HG02610 (cell line): Measurements from ENCODE around the gene JPH3.
"Not testable (repeated sequence)": the region's sequence is repeated elsewhere in the genome, so short reads cannot be mapped to it uniquely, and the experiment has no call there.

Source experiments
- ATAC-seq: cut with Tn5 transposase; IDR thresholded peaks from one replicate; pipeline ENCODE4 v1.9.1; 2021; ENCODE audit warnings: mild to moderate bottlenecking, moderate library complexity; ENCODE audit not compliant: unreplicated experiment

Gene JPH3

DNA sequence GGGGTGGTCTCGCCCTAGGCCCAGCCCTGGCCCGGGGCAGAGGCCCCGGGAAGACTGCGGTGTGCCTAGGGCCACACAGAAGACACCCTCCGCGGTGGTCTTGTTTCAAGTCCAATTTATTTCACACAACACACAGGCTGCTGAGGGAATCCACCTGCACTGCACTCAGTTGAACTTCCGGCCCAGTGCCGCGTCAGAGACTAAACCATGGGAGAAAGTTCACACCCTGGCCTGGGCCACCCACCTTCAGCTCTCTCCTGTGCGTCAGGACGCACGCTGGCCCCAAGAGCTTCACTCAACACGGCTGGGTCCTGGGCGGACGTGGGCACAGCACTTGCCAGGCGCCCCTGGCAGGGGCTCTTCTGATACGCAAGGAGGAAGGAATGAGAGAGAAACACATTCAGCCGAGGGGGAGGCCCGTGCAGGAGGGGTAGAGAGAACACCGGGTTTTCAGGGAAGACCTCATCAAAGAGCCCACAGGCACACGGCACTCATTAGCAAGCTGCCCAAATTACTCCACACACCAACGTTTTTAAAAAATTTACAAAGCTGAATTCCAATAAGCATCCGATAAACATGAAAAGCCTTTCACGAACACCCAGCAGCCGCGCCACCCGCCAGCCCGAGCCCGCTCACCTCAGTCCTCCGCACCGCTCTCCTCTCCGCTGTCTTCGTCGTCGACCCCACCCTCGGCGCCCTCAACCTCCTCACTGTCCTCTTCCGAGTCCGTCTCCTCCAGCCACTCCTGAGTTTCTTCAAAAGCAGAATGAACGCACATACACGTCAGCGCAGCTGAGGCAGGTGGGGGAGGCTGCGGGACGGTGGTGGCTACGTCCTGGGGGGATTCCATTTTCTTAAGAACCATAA, 105.6 kb downstream of the JPH3 start:
- no peak for ATAC-seq

DNA sequence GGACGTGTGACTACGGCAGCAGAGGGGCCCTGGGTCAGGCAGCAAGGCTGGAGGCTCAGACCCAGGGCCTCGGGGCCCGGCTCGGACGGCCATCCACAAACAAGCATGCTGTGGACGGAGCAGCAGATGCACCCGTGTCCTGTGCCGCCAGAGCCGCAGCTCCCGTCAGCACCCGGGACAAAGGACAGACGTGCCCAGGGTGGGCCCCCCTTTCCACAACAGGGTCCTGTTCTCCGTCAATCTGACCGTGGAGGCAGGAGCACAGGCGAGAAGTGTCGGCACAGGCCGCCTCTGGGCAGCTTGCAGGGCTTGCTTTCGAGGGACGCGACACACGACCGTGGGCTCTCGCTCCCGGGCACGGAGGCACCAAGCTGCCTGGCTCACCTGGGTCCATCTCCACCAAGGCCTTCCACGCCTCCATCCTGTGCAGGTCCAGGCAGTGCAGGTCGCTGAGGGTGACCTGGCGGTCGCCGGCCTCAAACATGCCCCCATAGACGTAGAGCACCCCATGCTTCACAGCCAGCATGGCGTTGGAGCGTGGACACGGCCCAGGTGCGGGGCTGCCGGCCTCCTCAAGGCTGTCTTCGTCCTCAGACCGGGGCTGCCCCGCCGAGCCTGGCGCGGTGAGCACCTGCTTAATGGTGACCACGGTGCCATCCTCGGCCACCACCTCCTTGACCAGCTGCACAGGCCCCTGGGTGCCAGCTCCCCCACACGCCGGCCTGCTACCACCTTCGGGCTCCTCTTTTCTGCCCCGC, 106.8 kb downstream of the JPH3 start:
- ATAC-seq = no peak

DNA sequence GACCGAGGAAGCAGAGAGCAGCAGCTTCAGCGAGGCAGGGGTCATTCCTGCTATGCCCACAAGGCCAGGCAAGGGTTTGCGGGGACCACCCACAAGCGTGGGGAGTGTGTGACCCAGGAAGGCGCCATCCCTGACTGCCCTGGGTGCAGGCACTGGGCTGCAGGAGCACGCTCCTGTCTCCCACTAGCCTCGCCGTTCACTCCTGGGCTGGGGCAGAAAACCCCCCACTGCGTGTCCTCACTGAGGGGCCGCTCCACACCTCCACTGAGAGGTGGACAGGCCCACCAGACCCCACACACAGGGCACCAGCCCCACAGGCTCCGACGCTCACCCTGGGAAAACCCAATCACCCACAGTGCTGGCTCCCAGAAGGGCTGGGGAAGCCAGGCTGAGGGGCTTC, 107.4 kb downstream of the JPH3 start:
- ATAC-seq = no peak

DNA sequence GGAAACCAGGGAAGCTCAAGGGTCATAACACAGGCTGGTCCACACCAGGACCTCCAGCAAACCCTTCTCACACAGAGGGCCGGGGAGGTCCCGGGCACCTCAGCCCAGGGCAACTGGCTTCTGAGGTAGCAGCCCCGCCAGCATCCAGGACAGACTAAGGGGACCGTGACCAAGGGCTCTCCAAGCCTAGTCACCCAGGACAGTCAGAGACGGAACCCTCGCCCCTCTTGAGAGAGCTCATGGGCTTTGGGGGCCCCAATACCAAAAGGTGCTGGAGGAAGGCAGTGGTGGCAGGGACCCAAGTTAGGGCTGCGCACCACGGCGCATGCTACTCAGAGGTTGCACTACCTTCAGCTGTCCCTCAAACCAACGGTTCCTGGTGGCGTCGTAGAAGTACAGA, 108.6 kb downstream of the JPH3 start:
- no peak for ATAC-seq

DNA sequence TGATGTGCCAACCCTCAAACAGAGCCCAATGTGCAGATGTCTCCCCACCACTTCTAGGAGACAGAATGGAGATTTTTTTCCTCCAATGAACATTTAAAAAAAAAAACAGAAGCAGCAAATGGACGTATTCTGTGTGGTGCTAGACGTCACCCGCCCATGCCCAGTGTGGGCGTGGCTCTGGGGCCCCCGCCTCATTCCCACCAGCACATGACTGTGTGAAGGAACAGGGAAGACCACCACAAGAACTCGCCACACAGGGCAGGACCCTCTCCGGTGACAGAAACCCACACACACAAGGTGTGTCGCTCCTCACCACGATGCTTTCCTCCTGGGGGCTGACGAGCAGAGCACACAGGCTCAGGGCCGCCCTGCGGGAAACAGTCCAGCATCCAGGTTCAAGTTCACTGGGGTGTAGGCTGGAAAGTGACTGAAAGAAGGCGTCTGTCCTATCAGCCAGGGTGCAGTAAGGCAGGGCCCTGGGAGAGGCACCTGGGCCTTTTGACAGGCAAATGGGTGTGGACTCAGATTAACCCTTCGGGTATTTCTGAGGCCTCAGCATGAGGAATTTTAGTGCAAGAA, 110.0 kb downstream of the JPH3 start:
- no peak for ATAC-seq

DNA sequence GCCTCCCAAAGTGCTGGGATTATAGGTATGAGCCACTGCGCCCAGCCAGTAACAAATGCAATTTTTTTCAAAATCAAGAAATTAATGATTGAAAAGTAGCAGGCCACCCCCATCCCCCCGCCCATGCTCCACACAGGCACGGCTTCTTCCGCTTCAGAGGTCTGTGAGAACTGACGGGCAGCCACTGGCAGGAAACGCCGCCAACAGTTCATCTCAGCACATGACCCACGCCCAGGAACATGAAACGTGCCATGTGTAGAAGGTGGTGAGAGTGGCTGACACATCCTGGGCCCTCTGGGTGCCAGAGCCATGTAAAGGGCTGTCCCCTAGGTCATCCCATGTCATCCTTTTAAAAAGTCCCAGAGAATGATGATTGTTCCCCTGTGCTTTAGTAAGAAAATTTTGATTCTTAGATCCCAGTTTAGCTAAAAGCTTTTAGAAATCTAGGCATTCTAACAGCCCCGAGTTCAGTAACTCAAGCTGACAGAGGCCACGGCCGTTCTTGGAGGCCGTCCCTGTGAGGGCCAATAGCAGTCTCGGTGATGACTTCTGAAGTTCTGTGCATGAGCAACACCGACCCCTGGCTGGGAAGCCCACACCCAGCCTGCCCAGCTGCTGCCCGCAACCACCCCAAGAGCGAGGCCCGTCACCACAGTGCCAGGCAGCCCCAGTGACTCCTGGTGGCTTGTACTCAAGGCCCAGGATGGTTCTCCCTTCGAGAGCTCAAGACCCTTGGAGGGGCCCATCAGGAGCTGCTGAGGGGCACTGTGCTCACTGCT, 111.3 kb downstream of the JPH3 start:
- no peak for ATAC-seq

DNA sequence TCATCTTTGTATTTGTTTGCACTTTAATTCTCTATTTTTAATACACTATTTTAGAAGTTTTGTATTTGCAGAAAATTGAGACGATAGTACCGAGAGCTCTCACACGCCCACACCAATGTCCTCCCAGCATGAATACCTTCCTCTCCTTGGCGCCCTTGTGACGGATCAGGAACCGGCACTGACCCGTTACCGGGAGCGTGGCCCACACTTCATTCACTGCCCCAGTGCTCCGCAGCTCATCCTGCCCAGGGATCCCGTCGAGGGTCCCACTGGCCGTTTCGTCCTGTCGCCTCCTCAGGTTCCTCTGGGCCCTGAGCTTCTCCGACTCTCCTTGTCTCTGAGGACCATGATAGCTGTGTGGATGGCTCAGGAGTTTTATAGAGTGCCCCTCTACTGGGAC, 112.9 kb downstream of the JPH3 start:
- ATAC-seq = no peak

DNA sequence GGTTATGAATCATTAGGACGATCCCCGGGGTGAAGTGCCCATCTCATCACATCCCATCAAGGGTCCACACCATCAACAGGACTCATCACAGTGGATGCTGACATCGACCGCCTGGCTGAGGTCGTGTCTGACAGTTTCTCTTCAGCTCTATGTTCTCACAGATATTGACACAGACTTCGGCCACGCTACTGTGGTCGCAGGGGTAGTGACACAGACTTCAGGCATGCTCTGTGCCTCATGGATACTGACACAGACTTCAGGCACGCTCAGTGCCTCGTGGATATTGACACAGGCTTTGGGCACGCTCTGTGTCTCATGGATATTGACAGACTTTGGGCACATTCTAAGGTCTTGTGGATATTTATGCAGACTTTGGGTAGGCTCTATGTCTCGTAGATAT, 113.3 kb downstream of the JPH3 start:
- no peak for ATAC-seq

DNA sequence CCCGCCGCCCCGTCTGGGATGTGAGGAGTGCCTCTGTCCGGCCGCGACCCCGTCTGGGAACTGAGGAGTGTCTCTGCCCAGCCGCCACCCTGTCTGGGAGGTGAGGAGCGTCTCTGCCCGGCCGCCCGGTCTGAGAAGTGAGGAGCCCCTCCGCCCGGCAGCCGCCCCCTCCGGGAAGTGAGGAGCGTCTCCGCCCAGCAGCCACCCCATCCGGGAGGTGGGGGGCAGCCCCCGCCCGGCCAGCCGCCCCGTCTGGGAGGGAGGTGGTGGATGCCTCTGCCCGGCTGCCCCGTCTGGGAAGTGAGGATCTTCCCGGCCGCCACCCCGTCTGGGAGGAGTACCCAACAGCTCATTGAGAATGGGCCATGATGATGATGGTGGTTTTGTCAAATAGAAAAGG, 116.5 kb downstream of the JPH3 start:
- ATAC-seq = not testable (repeated sequence)

DNA sequence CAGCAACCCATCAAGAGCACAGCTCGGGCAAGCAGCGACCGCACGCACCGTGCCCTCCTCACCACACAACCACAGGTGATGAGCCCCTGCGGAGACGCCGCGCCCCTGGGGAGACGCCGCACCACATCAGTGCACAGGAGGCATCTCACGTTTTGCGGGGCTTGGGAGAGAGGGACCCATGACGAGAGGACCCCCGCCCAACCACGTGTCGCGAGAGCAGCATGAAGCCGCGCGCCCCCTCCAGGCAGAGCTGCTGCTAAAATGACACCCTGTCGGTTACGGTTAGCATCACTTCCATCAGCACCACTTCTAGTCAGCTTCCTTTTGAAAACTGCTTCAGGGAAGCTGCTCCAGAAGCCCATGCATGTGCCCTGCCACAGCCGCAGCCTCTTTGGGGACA, 118.1 kb downstream of the JPH3 start:
- no peak for ATAC-seq

DNA sequence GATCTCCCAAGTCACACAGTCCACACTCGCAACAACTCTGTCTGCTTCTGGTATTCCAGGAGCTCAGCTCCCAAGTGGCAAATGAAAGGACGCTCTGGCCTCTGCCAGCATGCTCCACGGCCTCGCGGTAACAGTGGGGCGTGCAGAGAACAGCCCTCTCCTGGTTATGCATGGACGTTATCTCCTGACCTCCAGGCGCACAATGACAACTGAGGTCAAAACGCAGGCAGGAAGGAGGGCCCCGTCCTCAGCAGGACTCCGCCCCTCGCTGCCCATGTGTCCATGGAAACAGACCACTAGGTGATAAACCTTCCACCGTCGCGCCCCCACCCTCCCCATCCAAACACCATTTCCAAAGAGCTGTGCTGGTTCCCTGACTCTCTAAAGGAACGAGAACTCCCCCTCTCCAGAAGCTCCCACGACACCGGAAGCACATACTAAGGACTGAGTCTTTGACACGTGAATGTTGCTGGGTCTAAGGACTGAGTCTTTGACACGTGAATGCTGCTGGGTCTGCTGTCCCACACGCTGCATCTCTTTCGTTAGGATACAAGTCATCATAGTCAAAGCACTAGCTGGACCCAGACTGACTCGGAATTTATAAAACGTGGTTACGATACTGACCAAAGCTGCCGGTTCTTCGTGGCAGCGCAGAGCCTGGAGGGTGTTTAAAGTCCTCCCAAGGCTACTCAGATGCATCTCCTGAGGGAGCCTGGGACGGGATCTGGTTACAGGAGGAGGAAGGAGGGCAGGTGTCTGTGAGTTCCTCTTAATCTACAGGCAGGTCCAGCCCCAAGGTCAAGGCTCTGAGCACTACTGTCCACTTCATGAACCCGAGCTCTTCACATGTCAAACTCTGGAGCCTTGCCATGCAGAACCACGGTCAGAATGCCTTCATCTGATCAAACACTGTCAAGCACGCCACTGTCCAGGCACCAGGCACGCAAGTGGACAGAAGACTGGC, 119.6 kb downstream of the JPH3 start:
- ATAC-seq = no peak

DNA sequence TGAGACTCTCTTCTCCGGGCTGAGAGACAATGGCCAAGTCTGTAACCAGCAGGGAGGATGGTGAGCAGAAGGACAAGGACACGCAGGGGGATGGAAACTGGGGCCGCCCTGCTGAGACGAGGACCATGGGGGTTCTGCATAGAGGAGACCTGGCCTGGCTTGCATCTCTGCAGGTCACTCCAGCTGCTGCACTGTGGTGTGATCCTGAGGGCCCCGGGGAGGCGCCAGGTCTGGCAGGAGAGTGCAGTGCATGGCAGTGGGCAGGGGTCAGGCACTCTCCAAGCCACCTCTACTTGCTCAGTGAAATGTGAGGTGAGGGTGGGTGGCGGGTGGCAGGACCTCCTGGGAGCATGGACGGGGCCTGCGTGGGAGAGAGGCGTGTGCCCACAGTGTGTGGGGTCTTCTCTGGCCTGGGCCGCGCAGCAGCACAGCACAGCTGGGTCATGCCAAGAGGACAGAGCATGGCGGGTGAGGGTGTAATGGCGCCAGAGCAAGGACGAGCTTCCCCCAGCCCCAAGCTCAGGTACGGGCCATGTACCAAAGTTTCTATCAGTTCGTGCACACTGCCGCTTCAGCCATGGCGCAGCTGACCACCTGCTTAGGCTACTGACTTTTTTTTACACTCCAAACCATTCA, 120.4 kb downstream of the JPH3 start:
- ATAC-seq = no peak

DNA sequence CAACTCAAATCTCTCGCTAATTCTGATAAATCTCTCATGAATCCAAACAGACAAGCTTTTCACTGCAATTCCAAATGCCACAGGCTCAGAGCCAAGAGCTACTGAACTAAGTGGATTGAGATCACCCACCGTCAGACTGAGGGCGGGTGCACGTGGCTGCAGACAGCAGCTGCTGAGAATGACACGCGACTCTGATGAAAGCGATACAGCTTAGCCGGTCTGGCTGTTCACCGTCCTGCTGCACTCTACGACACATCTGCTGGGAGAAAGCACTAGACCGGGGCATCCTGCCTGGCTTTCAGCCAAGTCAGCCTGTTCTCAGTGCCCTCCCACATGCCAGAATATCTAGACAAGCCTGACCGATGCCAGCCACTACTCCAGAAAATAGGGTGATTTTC, 120.9 kb downstream of the JPH3 start:
- no peak for ATAC-seq

DNA sequence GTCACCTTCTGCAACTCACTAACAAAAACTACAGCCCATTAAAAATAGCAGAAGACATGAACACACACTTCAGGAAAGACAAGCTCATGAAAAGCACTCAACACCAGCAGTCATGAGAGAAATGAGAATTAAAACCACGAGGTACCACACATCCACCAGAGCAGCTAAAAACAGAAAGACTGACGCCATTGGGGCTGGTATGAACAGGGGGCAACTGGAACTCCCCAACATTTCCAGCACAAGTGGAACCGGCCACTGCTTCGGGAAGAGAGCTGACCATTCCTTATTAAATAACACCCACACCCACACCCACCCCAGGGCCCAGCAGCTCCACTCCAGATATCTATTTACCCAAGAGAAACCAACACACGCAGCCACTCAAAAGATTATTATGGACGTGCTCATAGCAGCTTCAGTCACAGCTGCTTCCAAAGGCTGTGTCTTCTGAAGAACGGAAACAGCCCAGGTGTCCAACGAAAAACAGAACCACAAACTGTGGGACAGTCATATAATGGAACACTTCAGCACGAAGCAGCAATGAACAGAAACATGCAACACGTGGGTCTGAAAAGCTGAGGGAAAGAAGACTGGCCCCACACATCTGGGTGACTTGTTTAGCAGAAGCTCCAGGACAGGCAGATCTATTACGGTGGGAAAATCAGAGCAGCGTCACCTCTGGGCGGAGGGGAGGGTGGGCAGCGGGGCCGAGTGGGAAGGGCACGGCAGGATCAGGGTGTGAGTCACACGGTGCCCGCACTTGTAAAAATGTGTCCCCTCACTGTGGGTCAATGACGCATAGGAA, 122.4 kb downstream of the JPH3 start:
- no peak for ATAC-seq

DNA sequence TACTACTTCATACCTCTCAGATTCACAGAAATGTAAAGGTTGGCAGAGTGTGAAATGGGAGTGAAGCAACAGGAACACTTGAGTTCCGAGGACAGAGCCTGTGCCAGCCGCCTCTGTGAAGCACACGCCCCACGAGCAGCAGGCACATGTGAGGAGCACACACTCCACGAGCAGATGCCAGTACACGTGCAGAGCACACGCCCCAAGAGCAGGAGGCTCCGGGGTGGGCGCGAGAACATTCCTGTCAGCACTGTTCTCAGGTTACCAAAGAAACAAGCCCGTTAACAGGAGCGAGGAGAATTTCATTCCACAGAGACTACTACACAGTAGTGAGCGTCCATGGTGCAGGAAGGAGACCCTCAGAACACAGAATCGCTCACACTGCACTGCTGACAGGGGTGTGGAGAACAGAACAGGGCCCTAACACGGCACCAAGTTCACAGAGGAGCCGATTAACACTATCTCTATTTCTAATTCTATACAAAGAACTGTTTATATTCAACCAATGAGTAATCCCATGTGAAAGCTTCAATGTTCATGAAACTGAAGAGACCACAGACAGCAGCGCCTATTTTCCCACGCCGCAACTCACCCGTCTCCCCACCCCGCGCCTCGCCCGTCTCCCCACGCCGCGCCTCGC, 123.4 kb downstream of the JPH3 start:
- no peak for ATAC-seq

DNA sequence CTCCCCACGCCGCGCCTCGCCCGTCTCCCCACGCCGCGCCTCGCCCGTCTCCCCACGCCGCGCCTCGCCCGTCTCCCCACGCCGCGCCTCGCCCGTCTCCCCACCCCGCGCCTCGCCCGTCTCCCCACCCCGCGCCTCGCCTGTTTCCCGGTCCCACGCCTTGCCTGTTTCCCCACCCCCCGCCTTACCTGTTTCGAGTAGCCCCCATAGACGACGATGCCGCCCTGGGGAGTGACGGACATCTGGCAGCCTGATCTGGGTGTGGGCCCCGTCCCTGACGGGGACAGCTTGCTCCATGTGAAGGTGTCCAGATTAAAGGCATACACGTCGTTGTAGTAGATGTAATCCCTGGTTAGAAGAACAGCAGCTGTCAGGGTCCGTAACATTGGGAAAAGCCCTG, 124.3 kb downstream of the JPH3 start:
- not testable (repeated sequence) for ATAC-seq

DNA sequence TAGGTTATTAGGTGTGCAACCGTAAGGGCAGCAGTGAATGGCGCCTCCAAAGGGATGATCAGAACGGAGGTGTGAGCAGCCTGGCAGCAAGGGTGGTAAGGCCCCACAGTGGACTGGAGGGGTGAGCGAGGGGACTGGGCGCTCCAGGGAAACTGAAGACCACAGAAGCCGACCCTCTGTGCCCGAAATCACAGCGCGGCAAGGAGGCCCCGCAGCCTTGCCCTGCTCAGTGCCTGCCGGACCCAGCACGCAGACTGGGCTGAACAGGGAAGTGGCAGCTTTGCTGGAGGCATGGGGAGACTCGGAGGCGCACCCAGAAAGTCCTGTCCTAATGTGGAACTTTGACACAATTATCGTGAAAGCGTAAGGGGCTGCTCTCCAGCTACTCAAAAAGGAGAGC, 125.0 kb downstream of the JPH3 start:
- no peak for ATAC-seq

DNA sequence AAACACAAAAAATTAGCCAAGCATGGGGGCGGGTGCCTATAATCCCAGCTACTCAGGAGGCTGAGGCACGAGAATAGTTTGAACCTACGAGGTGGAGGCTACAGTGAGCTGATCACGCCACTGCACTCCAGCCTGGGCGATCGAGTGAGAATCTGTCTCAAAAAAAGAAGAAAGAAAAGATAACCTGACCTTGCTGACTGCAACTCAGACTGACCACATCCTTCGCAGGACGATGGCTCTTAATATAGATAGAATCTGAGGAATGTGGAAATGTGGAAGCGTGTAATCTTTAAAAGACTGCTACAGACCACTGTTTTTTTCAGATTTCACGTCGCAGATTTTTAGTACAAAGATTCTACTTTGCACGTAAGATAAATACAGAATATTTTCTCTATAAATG, 125.7 kb downstream of the JPH3 start:
- no peak for ATAC-seq
